GM13977 (cell line): ENCODE results near the gene APOBEC4.

ENCODE experiments used
- DNase-seq: peaks from one replicate; pipeline ENCODE4 v3.0.0; 2012; ENCODE audit warnings: low spot score
- in situ Hi-C: fragments of 300-500 bp; cut with MboI; formaldehyde crosslinking; loops from one replicate; pipeline ENCODE4 v1.12.0; 2022; ENCODE audit warnings: low sequenced_read_pairs, low pct_unique_long_range_greater_than_20kb, mixed read lengths, inconsistent platforms; ENCODE audit not compliant: unreplicated experiment
- TF ChIP-seq, protein P1 (sequence below): IDR thresholded peaks from 2 replicates; pipeline ENCODE4 v1.5.1; 2012; ENCODE audit warnings: mild to moderate bottlenecking, control low read depth; ENCODE audit not compliant: insufficient read depth; ENCODE audit errors: extremely low read depth, missing control alignments

The APOBEC4 gene

DNA sequence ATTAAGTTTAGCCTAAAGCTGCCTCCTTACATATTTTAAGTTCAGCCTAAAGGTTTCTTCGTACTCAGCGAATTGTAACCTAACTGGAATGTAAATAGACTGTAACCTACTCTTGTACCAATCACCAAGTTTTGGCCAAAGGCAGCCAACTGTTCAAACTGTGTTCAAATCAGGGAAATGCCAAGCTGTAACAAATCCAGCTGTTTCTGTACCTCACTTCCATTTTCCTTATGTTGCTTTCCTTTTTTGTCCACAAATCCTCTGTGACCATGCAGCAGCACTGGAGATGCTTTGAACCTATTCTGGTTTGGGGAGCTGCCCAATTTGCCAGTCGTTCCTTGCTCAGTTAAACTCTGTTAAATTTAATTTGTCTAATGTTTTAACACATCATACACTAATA lies 3.2 kb upstream of the APOBEC4 start:
- in situ Hi-C loops, result no loop called here
- TF ChIP-seq, protein P1, sequence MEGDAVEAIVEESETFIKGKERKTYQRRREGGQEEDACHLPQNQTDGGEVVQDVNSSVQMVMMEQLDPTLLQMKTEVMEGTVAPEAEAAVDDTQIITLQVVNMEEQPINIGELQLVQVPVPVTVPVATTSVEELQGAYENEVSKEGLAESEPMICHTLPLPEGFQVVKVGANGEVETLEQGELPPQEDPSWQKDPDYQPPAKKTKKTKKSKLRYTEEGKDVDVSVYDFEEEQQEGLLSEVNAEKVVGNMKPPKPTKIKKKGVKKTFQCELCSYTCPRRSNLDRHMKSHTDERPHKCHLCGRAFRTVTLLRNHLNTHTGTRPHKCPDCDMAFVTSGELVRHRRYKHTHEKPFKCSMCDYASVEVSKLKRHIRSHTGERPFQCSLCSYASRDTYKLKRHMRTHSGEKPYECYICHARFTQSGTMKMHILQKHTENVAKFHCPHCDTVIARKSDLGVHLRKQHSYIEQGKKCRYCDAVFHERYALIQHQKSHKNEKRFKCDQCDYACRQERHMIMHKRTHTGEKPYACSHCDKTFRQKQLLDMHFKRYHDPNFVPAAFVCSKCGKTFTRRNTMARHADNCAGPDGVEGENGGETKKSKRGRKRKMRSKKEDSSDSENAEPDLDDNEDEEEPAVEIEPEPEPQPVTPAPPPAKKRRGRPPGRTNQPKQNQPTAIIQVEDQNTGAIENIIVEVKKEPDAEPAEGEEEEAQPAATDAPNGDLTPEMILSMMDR, result no peak

DNA sequence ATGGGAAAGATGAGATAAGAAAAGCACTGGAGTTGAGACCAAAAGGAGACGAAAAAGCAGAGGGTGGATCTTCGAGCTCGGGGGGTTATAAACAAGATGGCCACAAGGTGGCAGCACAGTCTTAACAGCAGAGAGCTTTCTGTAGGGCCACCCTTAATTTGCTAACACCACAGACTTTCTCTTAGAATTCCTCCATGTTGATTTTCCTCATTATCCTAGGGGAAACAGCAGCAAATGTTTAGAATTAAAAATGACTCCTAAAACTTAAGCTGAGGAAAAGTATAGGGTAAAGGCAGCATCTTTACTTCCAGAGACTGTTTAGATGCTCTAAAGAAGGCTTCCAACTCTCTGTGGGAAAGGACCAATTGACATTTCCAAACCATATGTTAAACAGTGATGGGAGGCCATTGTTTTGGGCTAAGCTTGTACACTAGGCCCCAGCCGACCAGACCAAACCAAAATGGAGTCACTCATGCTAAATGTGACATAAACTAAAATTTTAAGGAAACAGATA lies 2.5 kb upstream of the APOBEC4 start:
- in situ Hi-C loops, result no loop called here
- DNase-seq, result peak; percentile 78
- TF ChIP-seq, protein P1, result peak; percentile 77

More for the DNA sequence above, 3.2 kb upstream of the APOBEC4 start:
- no peak for DNase-seq

DNA sequence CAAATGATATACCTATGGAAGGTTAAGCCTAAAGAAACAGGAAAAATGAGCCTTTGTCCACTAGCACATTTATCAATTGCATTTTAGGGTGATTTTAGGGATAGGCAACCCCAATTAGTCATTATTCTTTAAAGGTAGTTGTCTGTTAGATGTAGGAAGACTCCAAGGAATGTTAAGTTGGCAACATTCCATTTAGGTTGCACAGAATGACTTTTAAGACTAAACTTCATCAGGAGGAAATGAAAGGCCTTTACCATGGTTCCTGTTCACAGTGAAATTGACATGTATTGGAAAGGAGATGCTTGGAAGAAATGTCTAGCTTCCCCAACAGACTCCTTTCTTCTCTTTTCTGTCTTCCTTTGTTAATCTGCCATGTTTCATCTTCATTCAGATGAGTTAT lies 1.6 kb upstream of the APOBEC4 start:
- in situ Hi-C loops, result no loop called here
- DNase-seq, result no peak
- TF ChIP-seq, protein P1, result no peak

DNA sequence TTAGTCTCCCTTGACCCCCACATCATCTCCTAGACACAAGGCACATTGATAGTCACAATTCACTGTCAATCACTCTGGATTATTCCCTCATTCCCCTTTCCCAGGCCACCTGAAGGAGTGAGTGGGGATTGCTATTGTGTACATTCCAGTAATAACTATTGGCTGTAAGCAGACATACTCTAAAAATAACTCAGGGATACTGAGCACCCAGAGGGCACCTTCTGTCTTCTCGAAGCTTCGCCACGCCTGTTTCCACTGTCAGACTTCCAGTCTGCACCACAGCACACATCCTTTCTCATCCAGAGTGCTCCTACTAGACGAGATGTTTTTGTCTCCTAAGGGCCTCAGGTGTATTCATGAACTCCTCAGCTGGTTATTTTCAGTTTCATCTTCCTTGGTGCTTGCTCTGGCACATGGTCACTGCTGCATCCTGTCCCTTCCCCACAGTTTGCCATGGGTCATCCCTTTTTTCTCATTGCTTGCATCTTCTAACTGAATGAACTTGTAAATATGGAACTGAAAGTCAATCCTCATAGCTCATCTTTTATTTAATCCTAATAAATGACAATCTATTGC lies 848 bp upstream of the APOBEC4 start:
- DNase-seq, result no peak
- TF ChIP-seq, protein P1, result no peak
- in situ Hi-C loops, result no loop called here

DNA sequence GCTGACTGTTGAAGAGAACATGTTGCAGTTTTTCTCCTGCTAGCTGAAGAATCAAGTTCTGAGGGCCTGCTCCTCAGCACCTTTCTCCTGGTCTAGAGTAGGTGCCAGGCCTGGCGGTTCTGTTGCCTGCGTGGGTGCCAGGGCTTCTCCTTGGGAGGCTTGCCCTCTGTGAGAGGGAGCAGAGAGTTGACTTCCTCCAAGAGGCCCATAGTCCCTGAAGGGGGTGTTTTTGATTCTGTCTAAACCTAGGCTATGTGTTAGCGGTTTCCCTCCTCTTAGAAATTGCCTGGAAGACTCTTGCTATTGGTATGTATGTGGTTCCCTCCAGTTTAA lies 312 bp upstream of the APOBEC4 start:
- TF ChIP-seq, protein P1, result no peak
- in situ Hi-C loops, result no loop called here
- no peak for DNase-seq

DNA sequence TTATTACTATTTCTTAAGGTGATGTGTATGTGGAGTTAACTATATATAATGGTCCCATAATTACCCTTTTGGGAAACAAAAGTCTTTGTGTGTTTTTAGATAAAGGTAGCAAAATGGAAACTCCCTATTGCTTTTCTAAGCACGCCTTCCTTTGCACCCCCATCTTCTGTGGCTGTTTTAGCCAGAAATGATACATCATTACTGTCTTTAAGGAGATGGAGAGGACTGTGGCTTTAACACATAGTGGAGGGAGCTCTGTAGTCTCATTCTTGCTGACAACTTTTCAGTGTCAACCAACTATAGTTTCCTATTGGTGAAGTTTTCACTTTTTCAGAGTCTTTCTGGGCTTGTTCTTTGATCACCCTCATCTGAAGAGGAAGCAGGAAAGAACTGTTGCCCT lies 1.0 kb downstream of the APOBEC4 start:
- TF ChIP-seq, protein P1, result no peak
- in situ Hi-C loops, result no loop called here
- DNase-seq, result peak; percentile 30
